Posterior cingulate gyrus (tissue), 11 donors: ENCODE measurements around the gene SPCS1.
A peak's percentile ranks its signal among the peaks of the same experiment; 100 is the strongest.

Experiments
- DNase-seq, 10 donors: peaks; one replicate each; pipeline versions ENCODE4 v3.0.0 to v3.0.0-alpha.2; 2020 to 2021; ENCODE audit warnings: mixed read lengths in 3 of 10
- intact Hi-C: fragments of 100-400 bp; cut with DNase I; formaldehyde crosslinking; loops from one replicate; pipeline ENCODE4 v1.15.1; 2023

The SPCS1 gene

DNA sequence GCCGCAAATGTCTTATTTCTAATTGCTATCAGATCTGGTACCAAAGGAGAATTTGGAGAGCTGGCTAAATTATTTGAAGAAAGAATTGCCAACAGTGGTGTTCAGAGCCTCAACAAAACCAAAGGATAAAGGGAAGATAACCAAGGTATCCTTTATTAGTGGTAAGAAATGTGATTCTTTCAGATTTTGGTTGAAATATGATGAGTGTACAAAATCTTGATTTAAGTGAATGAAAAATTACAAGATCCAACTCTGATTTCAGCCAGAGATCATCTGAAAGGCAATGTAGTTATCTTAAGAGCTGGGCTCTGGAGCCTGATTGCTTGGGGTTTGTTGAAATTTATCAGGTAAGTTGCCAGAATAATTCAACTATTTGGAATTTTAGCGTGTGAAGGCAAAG lies 15.3 kb upstream of the SPCS1 start:
- DNase-seq, result no peak
- intact Hi-C loops, result no loop called here

DNA sequence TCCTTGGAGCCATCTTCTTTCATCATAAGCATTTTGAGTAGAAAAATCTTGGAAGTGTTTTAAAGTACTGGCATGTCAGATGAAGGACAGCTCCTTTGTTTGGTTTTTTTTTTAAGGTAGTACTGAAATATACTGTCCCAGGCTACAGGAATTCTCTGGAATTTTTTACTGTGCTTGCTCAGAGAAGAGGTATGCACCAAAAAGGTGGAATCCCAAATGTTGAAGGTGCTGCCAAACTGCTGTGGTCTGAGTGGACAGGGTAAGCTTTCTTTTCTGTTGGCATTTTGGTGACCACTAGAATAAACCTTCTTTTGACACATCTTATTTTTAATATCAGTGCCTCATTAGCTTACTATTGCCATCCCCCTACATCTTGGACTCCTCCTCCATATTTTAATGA lies 12.8 kb upstream of the SPCS1 start:
- intact Hi-C loops, result no loop called here
- no peak for DNase-seq

DNA sequence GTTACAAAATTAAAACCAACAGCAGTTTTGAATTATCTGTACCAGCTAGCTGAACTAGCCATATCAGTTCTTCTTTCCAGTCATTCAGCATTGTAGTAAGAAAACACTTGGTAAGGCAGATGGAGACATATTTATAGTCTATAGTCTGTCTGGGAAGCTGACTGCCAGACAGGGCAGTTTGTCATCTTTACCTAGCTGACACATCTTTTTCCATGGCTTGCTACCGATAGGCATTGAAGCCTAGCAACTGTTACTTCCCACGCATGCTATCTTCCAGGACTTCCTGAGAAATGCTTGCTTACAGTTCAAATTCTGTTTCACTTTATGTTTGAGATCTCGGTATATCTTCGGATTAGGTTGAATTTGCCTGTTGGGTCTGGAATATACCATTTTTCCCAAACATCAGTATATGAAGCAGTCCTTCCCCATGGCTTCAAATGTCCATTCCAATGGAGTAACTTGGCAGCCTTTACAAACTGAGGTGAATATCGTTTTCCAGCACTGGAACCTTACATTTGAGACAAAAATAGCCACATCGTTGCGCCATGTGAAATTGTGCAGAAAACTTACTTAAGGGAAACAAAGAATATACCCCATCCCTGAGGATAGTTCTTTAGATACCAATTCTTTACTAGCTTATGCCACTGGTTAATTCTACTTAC lies 11.2 kb upstream of the SPCS1 start:
- no peak for DNase-seq
- intact Hi-C loops, result no loop called here

DNA sequence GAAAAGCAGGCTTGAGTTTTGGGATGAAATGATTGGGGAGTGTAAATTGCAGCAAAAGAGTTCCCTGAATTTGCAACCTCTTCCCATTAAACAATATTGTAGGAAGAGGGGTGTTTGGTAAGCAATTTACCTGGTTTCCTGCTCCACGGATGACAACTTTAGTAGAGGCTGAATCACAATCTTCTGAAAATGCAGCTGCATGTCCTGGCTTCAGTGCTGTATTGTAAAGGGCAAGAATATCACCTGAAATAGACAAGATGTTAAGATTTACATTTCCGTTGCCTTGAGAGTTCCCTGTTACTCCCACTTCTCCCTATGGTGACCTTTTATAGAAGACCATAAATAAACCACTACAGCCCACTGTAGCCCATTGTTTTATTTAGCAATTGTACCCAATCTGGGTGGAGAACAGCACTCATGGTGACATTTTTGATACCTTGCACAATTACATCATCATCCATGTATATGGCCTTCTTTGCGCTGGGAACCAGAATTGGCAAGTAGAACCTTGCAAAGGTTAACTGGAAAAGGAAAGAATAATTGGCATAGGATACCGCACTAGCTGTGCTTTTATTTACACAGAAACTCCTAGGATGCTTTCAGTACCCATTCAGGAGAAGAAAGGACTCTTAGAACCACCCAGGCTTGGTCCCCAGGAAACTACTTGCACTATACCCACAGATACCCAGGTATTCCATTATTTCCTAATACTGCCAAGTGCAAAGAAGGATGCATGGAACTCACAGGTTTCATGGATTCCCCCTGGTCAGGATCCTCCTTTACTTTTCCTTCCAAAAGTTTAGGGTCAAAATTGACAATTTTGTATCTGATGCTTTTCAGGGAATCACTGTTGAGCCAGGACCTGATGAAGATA lies 9.9 kb upstream of the SPCS1 start:
- no peak for DNase-seq
- intact Hi-C loops, result no loop called here

DNA sequence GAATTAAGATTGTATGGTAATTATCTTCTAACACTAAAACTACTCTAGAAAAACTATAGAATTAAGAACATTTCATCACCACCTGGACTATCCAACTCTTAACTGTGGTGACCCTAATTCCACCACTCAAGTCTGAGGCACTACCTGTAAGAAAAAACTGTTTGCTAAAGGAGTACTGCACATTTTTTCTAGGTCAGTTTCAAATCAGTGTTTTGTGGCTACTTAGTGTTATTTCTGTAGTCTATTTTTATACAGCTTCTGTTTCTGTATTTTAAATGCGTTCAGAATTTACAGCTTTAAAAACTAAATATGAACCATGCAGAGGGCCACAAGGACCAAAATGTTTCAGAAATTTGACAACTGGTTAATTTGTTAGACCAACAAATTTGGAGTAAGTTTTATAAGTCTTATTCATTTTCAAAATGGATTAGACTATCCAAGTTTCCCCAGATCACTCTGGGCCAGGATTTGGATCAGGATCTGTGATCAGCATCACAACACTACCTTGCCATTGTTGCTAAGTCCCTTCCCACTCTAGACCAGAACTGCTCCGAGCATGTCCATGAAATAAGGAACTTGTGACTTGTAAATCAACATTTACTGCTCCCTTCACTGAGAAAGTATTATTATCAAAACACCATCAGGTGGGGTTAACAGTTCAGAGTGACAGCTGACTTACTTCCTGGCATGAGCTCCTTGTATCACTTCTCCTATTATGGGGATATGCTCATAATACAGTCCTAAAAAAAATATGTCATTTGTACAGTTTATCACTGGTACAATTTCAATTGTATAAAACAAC lies 8.9 kb upstream of the SPCS1 start:
- DNase-seq, result no peak
- intact Hi-C loops, result no loop called here

DNA sequence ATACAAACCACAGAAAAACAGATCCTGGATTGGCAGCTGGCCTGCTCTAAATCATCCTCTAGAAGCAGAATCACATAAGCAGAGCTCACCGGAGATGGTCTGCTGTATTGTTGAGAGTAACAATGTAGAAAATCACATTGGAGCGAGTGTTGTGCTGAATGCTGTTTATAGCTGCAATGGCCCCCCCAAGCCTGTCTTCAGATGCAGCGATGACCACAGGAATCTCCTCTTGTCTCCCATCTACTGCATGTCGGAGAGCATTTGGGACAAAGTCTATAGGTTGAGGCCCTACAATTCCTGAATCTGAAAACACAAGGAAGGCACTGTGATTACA lies 8.3 kb upstream of the SPCS1 start:
- intact Hi-C loops, result no loop called here
- no peak for DNase-seq

DNA sequence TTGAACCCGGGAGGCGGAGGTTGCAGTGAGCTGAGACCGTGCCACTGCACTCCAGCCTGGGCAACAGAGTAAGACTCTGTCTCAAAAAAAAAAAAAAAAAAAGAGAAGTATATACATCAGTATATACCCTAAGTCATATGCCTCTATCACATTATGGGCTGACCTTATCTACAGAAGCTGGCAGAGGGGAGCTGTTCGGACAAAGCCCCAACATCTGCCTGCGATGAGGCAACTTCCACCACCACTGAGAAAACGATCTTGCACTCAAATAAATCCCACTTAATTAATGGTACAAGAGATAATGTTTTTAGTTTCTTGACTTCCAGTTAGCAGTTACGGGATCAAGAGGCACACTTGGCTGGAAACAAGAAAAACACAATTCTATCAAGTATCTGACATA lies 2.6 kb upstream of the SPCS1 start:
- intact Hi-C loops, result no loop called here
- DNase-seq, result no peak

DNA sequence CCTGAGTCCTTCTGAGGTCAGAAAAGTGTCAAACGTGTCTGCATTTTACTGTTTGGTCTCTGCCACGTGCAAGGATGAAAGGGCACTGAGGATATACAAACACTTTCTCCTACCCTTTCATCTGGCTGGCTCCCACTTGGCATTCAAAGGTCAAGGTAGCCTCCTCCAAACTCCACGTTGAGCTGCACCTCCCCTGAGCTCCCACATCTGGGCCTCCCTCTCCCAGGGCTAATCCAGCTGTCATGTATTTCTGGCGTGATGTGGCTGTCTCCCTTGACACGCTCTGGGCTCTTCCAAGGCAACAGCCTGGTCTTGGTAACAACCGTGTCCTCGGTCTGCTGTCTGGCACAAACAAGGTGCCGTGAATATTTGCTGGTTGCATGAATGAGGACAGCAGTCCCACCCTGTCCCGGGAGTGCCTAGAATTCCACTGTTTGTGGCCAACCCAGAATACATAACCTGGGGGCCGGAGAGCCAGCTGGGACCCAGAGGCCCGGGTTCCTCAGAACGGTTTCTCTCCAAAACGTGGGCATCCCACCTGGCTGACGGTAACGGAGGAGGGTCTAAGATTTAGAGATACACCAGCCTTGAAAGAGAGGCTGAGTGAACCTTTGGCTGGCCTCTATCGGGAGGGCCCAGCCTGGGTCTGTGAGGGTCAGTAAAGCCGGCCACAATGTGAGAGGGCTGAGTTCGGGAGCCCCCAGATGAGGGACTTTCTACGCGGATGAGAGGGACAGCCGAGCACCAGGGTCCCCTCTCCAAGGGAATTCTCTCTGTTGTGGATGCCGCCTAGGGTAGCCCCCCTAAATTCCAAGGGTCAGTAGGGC lies 1.1 kb upstream of the SPCS1 start:
- no peak for DNase-seq
- intact Hi-C loops, result loop anchor here (2.0 kb wide), 2 partner anchors 20 to 66 kb away; partner anchors contain the start of genes NEK4 and PBRM1

DNA sequence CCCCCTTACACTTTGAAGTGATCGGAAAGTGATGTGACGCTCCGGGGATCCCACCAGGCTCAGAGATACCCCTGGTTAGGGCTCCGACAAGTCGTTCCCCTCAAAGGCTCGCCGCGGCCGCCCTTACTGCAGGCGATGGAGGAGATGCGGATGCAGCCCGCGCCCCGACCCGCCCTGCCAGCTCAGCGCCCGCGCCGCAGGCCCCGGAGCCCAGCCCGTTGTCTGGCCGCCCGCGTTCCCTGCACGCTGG lies 543 bp upstream of the SPCS1 start:
- intact Hi-C loops, result loop anchor here (2.0 kb wide), 2 partner anchors 21 to 65 kb away; partner anchors contain the start of genes NEK4 and PBRM1

DNA sequence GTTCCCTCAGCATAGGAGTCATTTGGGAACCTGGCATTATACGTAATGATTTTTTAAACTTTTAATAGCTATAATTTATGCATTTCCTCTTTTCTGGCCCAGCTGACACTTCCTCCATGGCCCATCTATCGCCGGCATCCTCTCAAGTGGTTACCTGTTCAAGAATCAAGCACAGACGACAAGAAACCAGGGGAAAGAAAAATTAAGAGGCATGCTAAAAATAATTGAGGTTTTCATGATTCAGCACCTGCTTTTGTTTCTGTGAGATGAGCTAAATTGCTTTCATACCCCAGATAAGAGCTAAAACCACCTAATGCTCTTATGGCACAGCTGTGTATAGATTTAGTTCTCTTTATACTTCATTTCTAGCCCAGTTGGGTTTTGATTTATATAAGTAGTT lies 1.7 kb downstream of the SPCS1 start:
- intact Hi-C loops, result no loop called here
- no peak for DNase-seq

More for the DNA sequence above, 543 bp upstream of the SPCS1 start:
- peak in 1 of 10 donors; percentile 33 for DNase-seq

DNA sequence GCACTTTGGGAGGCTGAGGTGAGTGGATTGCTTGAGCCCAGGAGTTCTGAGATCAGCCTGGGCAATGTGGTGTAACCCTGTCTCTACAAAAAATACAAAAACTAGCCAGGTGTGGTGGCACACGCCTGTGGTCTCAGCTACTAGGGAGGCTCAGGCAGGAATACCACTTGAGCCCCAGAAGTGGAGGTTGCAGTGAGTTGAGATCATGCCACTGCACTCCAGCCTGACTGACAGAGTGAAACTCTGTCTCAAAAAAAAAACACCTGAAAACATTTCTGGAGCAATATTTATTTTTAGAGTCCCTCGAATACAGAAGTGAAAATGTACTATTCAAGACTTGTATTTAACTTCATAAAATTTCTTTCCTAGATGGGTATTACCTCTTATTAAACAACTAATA lies 4.6 kb downstream of the SPCS1 start:
- intact Hi-C loops, result no loop called here
- DNase-seq, result no peak

DNA sequence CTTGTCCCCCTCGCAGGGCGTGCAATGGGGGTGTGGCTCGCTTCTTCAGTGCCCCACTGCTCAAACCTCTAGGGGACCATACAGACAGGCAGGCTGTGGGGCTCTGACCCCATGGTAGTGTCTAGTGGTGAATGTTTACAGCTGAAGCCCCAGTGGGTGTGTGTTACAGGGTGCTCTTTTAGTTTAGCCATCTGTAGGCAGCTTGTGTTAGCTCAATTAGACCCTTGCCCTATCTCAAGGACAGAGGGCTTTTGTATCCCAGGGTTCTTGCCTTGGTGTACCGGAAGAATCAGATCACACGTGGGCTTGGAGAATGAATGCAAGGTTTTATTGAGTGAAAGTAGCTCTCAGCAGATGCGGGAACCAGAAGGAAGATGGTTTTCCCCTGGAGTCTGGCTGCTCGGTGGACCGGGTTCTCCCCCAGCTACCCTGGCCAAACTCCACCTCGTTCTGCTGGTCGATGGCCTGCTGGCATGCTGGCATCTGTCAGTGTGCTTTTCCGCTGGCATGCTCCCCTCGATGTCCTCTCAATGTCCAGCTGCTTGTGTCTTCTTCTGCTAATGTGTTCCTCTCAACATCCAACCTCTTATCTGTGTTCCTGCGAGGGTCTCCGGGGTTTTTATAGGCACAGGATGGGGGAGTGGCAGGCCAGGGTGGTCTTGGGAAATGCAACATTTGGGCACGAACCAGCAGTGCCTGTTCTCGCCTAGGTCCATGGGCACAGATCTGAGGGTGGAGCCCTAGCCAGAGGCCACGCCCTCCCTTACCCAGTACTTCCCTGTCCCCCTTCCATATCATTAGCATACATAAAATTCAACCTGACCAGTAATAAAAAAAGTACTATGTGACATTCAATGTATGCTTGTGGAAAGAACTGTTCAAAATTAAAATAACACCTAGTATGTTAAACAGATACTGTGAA lies 6.6 kb downstream of the SPCS1 start:
- intact Hi-C loops, result no loop called here
- DNase-seq, result peak in 1 of 10 donors; percentile 73

DNA sequence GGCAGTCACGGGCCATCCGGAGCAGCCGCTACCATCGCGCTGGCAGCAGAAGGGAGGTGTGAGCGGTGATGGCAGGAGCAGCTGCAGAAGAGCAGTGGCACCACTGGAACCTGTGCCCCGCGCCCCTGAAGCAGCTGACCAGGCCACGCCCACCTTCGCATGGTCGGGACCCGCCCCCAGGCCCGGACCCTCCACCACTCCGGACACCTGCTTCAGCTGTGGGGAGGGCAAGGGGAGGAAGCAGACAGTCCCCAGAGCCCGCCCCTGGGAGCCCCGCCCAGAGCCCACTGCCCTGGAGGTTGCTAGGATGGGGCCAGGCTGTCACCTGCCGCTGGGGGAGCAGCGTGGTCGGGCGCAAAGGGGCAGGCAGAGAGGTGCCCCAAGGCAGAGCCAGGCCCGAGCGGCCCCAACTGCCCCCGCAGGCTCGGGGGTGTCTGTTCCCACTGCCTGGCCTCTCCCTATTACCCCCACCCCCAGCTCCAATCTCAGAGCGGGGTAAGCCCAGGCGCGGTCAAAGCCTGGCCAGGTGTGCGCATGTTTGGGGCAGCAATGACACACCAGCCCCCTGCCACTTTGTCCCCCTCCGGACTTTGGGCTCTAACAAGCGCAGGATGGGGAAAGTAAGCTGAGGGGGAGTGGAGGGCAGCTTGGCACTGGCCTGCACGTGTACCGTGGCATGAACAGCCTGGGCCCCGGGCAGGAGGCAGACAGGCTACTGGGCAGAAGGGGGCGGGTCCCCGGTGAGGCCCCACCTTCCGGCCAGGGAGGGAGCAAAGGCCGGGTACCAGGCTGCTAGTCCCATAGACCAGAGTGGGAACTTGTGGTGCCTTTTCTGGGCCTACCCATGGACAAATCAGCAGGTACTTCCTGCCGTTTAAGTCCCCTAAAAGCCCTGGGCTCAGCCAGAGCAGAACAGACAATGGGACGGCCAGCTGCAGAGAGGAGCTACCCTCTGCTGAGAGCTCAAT lies 8.7 kb downstream of the SPCS1 start:
- intact Hi-C loops, result no loop called here
- peak in 2 of 10 donors; percentile 79 to 85 for DNase-seq

DNA sequence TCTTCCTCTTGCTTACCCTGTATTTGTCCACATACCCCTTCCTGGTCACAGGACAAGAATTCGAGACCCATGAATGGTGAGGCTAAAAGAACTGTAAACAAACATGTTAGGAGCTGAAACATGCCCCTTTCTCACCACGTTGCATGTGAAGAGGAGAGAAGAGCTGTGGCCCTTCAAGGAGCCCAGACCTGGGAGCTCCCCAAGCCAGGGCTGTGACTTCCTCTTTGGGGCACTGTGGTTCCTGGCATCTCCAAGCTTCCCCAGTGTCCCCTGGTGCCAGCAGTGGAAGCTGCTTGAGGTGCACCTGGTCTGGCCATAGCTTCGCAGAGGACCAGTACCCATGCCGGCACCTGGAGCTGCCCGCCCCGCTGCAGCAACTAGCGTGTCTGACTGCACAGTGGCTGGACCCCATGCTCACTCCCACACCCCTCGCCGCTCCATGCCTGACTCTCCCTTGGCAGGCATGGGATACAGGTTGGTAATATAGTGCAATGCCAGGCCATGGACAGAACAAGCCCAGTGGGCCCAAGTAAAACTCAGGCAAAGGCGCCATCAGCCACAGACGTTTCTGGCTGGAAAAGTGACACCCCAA lies 9.9 kb downstream of the SPCS1 start:
- intact Hi-C loops, result no loop called here

DNA sequence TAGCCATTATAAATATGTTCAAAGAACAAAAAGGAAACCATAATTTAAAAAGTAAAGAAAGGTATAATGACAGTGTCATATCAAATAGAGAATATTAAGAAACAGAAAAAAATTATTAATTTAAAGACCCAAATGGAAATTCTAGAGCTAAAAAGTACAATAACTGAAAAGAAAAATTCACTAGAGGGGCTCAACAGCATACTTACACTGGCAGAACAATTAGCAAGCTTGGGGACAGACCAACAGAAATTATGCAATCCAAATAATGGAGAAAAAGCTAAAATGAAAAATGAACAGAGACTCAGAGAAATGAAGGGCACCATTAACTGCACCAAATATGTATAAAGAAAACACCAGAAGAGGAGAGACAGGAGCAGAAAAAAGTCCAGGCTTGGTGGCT lies 13.7 kb downstream of the SPCS1 start:
- intact Hi-C loops, result no loop called here
- DNase-seq, result no peak

More for the DNA sequence above, 9.9 kb downstream of the SPCS1 start:
- DNase-seq, result peak in 1 of 10 donors; percentile 47

DNA sequence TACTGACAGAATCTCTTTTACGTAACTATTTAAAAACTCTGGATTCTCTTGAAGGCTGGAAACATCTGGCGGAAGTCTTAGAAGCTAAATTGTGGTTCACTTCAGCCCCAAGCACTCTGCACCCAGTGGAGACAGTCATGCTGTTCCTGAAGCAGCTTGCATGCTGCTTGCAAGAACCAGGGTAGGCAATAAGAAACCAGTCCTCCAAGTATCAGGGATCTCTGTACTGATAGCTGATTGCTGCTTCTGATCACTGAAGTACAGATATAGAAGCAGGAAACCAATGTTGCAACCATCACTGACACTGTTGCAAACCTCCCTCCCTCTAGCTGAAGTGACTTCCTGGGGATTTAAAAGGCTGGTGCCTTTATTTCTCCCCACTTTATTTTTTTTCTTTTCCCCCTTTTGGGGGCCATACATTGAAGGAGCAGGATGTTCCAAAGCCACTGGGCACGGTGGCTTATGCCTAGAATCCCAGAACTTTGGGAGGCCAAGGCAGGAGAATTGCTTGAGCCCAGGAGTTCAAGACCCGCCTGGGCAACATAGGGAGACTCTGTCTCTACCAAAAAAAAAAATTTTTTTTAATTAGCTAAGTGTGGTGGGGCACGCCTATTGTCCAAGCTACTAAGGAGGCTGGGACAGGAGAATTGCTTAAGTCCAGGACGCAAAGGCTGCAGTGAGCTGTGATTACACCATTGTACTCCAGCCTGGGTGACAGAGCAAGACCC lies 15.3 kb downstream of the SPCS1 start:
- intact Hi-C loops, result no loop called here
- no peak for DNase-seq

DNA sequence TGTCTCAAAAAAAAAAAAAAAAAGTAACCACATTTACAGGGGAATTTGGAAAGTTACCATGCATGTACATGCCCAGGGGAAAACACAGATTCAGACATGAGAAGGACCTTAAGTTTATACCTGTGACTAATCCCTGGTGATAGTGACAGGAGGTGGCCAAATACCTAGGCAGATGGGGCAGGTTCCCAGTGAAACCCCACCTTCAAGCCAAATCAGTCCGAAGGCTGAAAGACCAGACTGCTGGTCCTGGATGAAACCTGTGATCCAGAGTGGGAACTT lies 15.8 kb downstream of the SPCS1 start:
- no peak for DNase-seq
- intact Hi-C loops, result no loop called here

DNA sequence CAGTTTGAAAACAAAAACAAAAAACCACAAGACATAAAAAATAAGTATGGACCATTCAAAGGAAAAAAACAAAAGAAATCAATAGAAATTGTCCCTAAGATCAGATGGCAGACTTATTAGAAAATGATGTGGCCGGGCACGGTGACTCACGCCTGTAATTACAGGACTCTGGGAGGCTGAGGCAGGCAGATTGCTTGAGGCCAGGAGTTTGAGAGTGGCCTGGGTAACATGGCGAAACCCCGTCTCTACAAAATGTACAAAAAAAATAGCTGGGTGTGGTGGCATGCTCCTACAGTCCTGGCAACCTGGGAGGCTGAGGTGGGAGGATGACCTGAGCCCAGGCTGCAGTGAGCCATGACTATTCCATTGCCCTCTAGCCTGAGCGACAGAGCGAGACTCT lies 16.6 kb downstream of the SPCS1 start:
- intact Hi-C loops, result no loop called here
- no peak for DNase-seq
